Measurements from ENCODE around the gene MORN3.
"Not testable (repeated sequence)": the region's sequence is repeated elsewhere in the genome, so short reads cannot be mapped to it uniquely, and the experiment has no call there.

The MORN3 gene

DNA sequence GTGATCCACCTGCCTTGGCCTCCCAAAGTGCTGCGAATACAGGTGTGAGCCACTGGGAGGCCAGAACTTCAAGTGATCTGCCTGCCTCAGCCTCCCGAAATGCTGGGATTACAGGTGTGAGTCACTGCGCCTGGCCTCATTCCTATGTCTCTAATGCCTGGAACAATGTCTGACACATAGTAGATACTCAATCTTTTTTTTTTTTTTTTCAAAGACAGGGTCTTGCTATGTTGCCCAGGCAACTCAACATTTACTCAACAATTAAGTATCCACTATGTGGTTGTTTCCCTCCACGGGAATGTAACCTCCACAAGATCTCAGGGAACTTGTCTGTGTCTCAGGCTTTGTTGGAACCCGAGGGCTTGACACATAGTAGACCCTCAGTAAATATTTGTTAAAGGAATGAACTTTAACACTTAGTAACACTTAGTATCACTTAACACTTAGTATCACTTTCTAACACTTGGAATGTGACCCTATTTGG is 40.1 kb upstream of the MORN3 start:
- Histone ChIP-seq H3K9me3 (ENCODE audit: control insufficient read depth, insufficient read depth, low read depth, low read length) (no peaks in the 10 kb centered on the region), H3K27ac (ENCODE audit: low read depth, low read length) (no peak overlapping the region), H3K4me1 (ENCODE audit: control insufficient read depth, insufficient read depth, low read length) (peaks cover 3% of the 10 kb centered on the region; the same call in 1 of the 2 replicates), H3K4me3 (ENCODE audit: low read depth, low read length) (no peak overlapping the region), H3K27me3 (ENCODE audit: control insufficient read depth, insufficient read depth, low read length) (no peaks in the 10 kb centered on the region), H3K9ac (ENCODE audit: low read length) (peak overlapping the region; percentile 19), H3K36me3 (ENCODE audit: control insufficient read depth, insufficient read depth, low read length) (no peaks in the 10 kb centered on the region)

DNA sequence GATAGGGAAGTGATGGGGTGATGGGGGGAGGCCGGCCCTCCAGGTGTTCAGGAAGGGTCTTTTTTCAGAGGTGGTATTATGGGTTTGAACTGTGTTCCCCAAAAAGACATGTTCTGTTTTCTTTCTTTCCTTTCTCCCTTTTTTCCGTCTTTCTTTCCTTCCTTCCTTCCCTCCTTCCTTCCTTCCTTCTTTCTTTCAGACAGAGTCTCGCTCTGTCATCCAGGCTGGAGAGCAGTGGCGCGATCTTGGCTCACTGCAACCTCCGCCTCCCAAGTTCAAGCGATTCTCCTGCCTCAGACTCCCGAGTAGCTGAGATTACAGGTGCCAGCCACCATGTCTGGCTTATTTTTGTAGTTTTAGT is 39.6 kb upstream of the MORN3 start:
- not testable (repeated sequence) for H3K4me1 ChIP-seq (ENCODE audit: control insufficient read depth, insufficient read depth, low read length); H3K36me3 ChIP-seq (ENCODE audit: control insufficient read depth, insufficient read depth, low read length); H3K27me3 ChIP-seq (ENCODE audit: control insufficient read depth, insufficient read depth, low read length); H3K9me3 ChIP-seq (ENCODE audit: control insufficient read depth, insufficient read depth, low read depth, low read length); H3K4me3 ChIP-seq (ENCODE audit: low read depth, low read length); H3K27ac ChIP-seq (ENCODE audit: low read depth, low read length); H3K9ac ChIP-seq (ENCODE audit: low read length)

DNA sequence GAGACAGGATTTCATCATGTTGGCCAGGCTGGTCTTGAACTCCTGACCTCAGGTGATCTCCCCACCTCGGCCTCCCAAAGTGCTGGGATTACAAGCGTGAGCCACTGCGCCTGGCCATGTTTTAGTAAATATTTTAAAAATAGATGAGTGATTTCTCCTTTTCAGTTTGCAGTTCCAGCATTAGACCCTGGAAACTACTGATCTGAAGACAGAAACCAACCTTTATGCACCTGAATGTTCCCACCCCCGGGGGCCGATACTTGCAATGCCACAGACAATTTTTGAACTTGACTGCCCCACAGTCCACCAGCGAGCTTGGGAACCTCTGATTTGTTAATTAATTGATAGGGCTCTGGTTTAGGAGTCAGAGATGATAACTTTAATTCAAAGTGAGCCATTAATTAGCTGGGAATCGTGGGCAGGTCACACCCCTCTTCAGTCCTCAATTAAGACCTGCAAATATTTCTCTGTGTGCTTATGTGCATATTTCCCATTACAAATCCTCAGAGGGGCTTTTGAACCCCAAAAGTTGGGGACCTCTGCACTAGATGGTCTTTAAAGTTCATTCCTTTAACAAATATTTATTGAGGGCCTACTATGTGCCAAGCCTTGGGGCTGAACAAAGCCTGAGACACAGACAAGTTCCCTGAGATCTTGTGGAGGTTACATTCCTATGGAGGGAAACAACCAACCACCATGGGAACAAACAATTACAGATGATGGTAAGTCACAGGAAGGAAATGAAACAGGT is 39.0 kb upstream of the MORN3 start:
- no peak overlapping the region for H3K4me3 ChIP-seq (ENCODE audit: low read depth, low read length)
- no peaks in the 10 kb centered on the region for H3K9me3 ChIP-seq (ENCODE audit: control insufficient read depth, insufficient read depth, low read depth, low read length)
- H3K9ac ChIP-seq (ENCODE audit: low read length), result no peak overlapping the region
- H3K27ac ChIP-seq (ENCODE audit: low read depth, low read length), result no peak overlapping the region
- H3K36me3 ChIP-seq (ENCODE audit: control insufficient read depth, insufficient read depth, low read length), result no peaks in the 10 kb centered on the region
- no peaks in the 10 kb centered on the region for H3K27me3 ChIP-seq (ENCODE audit: control insufficient read depth, insufficient read depth, low read length)
- no peaks in the 10 kb centered on the region for H3K4me1 ChIP-seq (ENCODE audit: control insufficient read depth, insufficient read depth, low read length)

DNA sequence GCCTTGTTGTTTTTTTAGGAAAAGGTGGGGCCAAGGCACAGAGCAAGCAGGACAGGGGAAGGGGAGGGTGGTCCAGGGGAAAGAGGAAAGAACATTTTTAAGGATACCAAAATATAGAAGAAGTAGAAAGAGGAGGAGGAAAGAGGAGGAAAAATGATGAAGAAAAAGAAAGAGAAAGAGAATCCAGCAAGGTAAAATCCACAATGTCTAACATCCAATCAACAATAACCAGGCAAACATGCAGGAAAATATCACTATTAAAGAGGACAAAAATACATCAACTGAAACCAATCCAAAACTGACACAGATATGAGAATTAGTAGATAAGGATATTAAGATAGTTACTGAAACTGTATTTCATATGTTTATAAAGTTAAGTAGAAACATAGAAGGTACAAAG is 36.1 kb upstream of the MORN3 start:
- H3K4me1 ChIP-seq (ENCODE audit: control insufficient read depth, insufficient read depth, low read length), result no peaks in the 10 kb centered on the region

DNA sequence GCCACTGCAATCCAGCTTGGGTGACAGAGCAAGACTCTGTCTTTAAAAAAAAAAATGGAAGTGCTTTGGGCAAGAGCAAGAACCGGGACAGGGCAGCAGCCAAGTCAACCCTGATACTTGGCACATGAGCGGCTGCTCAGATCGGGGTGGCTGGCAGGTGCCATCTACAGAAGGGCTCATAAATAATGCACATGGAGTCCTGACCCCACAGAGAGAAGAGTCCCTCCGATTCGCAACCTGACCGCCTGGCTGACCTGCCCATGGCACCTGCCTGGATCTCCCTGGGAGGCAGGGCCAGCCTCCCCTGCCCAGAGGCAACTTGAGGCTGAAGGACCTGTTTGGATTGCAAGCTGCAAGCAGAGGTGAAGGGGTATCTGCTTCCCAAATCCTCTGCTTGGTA is 33.5 kb upstream of the MORN3 start:
- Histone ChIP-seq H3K9ac (ENCODE audit: low read length) (no peak overlapping the region), H3K4me3 (ENCODE audit: low read depth, low read length) (no peak overlapping the region), H3K27ac (ENCODE audit: low read depth, low read length) (no peak overlapping the region), H3K4me1 (ENCODE audit: control insufficient read depth, insufficient read depth, low read length) (no peaks in the 10 kb centered on the region), H3K36me3 (ENCODE audit: control insufficient read depth, insufficient read depth, low read length) (no peaks in the 10 kb centered on the region), H3K9me3 (ENCODE audit: control insufficient read depth, insufficient read depth, low read depth, low read length) (no peaks in the 10 kb centered on the region), H3K27me3 (ENCODE audit: control insufficient read depth, insufficient read depth, low read length) (no peaks in the 10 kb centered on the region)

More for the DNA sequence above, 36.1 kb upstream of the MORN3 start:
- Histone ChIP-seq H3K27me3 (ENCODE audit: control insufficient read depth, insufficient read depth, low read length) (no peaks in the 10 kb centered on the region), H3K9me3 (ENCODE audit: control insufficient read depth, insufficient read depth, low read depth, low read length) (no peaks in the 10 kb centered on the region), H3K27ac (ENCODE audit: low read depth, low read length) (no peak overlapping the region), H3K4me3 (ENCODE audit: low read depth, low read length) (no peak overlapping the region), H3K36me3 (ENCODE audit: control insufficient read depth, insufficient read depth, low read length) (no peaks in the 10 kb centered on the region), H3K9ac (ENCODE audit: low read length) (no peak overlapping the region)

DNA sequence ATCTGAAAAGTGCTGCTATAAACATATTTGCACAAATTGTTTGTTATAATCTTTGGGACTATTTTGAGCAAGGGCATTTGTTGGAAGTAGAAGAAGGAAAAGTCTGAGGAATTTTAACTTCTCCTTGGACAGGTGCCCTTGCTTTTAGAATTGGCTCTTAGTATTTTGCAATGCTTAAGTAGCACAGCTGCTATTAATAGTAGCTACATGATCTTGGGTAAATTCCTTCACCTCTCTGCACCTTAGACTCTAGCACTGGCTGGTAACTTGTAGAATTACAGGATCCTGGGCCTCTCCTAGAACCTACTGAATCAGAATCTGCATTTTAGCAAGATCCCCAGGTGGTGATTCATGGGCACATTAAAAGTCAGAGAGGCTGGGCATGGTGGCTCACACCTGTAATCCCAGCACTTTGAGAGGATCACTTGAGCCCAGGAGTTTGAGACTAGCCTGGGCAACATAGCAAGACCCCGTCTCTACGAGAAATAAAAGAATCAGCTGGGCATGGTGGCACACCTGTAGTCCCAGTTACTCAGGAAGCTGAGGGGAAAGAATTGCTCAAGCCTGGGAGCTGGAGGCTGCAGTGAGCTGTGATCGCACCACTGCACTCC is 32.3 kb upstream of the MORN3 start:
- H3K27ac ChIP-seq (ENCODE audit: low read depth, low read length), result no peak overlapping the region
- no peak overlapping the region for H3K9ac ChIP-seq (ENCODE audit: low read length)
- no peak overlapping the region for H3K4me3 ChIP-seq (ENCODE audit: low read depth, low read length)
- no peaks in the 10 kb centered on the region for H3K9me3 ChIP-seq (ENCODE audit: control insufficient read depth, insufficient read depth, low read depth, low read length)
- no peaks in the 10 kb centered on the region for H3K36me3 ChIP-seq (ENCODE audit: control insufficient read depth, insufficient read depth, low read length)
- H3K4me1 ChIP-seq (ENCODE audit: control insufficient read depth, insufficient read depth, low read length), result no peaks in the 10 kb centered on the region
- no peaks in the 10 kb centered on the region for H3K27me3 ChIP-seq (ENCODE audit: control insufficient read depth, insufficient read depth, low read length)

DNA sequence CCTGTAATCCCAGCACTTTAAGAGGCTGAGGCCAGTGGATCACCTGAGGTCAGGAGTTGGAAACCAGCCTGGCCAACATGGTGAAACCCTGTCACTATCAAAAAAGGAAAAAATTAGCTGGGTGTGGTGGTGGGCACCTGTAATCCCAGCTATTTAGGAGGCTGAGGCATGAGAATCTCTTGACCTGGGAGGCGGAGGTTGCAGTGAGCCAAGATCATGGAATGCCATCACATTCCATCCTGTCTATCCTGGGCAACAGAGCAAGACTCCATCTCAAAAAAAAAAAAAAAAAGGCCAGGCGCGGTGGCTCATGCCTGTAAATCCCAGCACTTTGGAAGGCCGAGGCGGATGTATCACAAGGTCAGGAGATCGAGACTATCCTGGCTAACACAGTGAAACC is 28.4 kb upstream of the MORN3 start:
- H3K9me3 ChIP-seq (ENCODE audit: control insufficient read depth, insufficient read depth, low read depth, low read length); H3K4me1 ChIP-seq (ENCODE audit: control insufficient read depth, insufficient read depth, low read length); H3K27ac ChIP-seq (ENCODE audit: low read depth, low read length); H3K27me3 ChIP-seq (ENCODE audit: control insufficient read depth, insufficient read depth, low read length); H3K4me3 ChIP-seq (ENCODE audit: low read depth, low read length); H3K36me3 ChIP-seq (ENCODE audit: control insufficient read depth, insufficient read depth, low read length); H3K9ac ChIP-seq (ENCODE audit: low read length): not testable (repeated sequence)

DNA sequence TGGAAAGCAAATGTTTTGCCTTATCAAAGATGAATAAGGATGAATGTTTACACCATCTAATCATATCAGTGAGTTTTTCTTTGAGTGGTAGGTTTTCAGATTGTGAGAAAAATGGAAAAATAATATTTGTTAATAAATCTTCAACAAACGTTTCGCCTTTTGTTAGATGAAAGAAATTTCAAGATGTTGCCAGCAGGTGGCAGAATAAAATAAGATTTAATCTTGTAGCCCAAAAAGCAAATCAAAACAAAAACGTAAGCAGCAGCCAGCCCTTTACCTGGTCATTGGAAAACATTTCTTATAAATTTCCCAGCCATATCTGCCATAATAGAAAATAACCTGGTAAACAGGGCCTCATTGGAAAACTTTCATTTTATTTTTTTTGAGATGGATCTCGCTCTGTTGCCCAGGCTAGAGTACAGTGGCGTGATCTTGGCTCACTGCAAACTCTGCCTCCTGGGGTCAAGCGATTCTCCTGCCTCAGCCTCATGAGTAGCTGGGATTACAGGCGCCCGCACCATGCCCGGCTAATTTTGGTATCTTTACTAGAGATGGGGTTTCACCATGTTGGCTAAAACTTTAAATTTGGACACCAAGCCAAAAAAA is 27.7 kb upstream of the MORN3 start:
- Histone ChIP-seq H3K9me3 (ENCODE audit: control insufficient read depth, insufficient read depth, low read depth, low read length) (no peaks in the 10 kb centered on the region), H3K4me3 (ENCODE audit: low read depth, low read length) (no peak overlapping the region), H3K27ac (ENCODE audit: low read depth, low read length) (no peak overlapping the region), H3K9ac (ENCODE audit: low read length) (no peak overlapping the region), H3K27me3 (ENCODE audit: control insufficient read depth, insufficient read depth, low read length) (no peaks in the 10 kb centered on the region), H3K4me1 (ENCODE audit: control insufficient read depth, insufficient read depth, low read length) (no peaks in the 10 kb centered on the region), H3K36me3 (ENCODE audit: control insufficient read depth, insufficient read depth, low read length) (no peaks in the 10 kb centered on the region)

DNA sequence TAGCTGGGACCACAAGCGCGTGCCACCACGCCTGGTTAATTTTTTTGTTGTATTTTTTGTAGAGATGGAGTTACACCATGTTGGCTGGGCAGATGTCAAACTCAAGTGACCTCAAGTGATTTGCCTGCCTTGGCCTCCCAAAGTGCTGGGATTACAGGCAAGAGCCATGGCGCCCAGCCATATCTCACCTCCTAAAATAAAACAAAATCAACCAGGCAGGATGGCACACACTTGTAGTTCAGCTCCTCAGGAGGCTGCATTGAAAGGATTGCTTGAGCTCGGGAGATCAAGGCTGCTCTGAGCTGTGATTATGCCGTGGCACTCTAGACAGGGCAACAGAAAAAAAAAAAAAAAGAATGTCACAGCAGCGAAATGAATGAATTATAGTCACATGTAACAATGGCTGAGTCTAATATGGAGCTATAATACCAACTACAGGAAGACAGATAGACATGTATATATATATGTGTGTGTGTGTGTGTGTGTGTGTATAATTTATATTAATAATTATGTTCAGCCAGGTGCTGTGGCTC is 23.8 kb upstream of the MORN3 start:
- Histone ChIP-seq H3K4me3 (ENCODE audit: low read depth, low read length) (no peak overlapping the region), H3K9me3 (ENCODE audit: control insufficient read depth, insufficient read depth, low read depth, low read length) (no peaks in the 10 kb centered on the region), H3K4me1 (ENCODE audit: control insufficient read depth, insufficient read depth, low read length) (peaks cover 2% of the 10 kb centered on the region; the same call in 1 of the 2 replicates), H3K36me3 (ENCODE audit: control insufficient read depth, insufficient read depth, low read length) (no peaks in the 10 kb centered on the region), H3K27me3 (ENCODE audit: control insufficient read depth, insufficient read depth, low read length) (no peaks in the 10 kb centered on the region), H3K27ac (ENCODE audit: low read depth, low read length) (no peak overlapping the region), H3K9ac (ENCODE audit: low read length) (no peak overlapping the region)

DNA sequence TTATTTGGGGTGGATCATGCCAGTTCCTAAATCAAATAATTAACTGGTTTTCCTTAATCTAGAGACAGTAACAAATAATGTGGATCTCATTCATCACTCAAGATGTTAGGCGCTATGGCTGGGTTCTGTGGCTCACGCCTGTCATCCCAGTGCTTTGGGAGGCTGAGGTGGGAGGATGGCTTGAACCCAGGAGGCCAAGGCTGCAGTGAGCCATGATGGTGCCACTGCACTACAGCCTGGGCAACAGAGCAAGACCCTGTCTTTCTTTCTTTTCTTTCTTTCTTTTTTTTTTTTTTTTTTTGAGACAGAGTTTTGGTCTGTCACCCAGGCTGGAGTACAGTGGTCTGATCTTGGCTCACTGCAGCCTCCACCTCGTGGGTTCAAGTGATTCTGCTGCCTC is 23.3 kb upstream of the MORN3 start:
- not testable (repeated sequence) for H3K27me3 ChIP-seq (ENCODE audit: control insufficient read depth, insufficient read depth, low read length); H3K36me3 ChIP-seq (ENCODE audit: control insufficient read depth, insufficient read depth, low read length); H3K4me3 ChIP-seq (ENCODE audit: low read depth, low read length); H3K9ac ChIP-seq (ENCODE audit: low read length); H3K27ac ChIP-seq (ENCODE audit: low read depth, low read length); H3K9me3 ChIP-seq (ENCODE audit: control insufficient read depth, insufficient read depth, low read depth, low read length); H3K4me1 ChIP-seq (ENCODE audit: control insufficient read depth, insufficient read depth, low read length)

DNA sequence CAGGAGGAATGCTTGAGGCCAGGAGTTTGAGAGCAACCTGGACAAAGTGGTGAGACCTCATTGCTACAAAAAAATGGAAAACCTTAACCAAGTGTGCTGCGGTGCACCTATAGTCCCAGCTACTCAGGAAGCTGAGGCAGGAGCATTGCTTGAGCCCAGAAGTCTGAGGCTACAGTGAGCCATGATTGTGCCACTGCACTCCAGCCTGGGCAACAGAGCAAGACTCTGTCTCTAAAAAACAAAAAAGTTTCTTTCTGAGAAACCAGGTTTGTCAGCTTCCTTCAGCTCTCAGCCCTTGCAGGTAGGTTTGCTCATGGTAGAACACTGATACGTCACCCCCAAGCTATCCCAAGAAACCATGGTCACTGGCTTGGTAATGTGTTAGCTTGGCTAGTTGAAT is 20.0 kb upstream of the MORN3 start:
- no peak overlapping the region for H3K9ac ChIP-seq (ENCODE audit: low read length)
- H3K4me3 ChIP-seq (ENCODE audit: low read depth, low read length), result no peak overlapping the region
- no peak overlapping the region for H3K27ac ChIP-seq (ENCODE audit: low read depth, low read length)
- H3K9me3 ChIP-seq (ENCODE audit: control insufficient read depth, insufficient read depth, low read depth, low read length), result no peaks in the 10 kb centered on the region
- no peaks in the 10 kb centered on the region for H3K36me3 ChIP-seq (ENCODE audit: control insufficient read depth, insufficient read depth, low read length)
- no peaks in the 10 kb centered on the region for H3K27me3 ChIP-seq (ENCODE audit: control insufficient read depth, insufficient read depth, low read length)
- H3K4me1 ChIP-seq (ENCODE audit: control insufficient read depth, insufficient read depth, low read length), result peaks cover 2% of the 10 kb centered on the region; the same call in 1 of the 2 replicates

Data from HUES6 (cell line).